HG03045 (cell line): ENCODE data around the gene UGT1A8.

ENCODE experiments used
- ATAC-seq: cut with Tn5 transposase; IDR thresholded peaks from one replicate; pipeline ENCODE4 v1.9.1; 2021; ENCODE audit warnings: mild to moderate bottlenecking, moderate library complexity; ENCODE audit not compliant: unreplicated experiment

UGT1A8 gene

GRCh38 chr2:233758141-233758540, 140.7 kb downstream of the UGT1A8 start:
- no peak for ATAC-seq

GRCh38 chr2:233758849-233759248, 141.4 kb downstream of the UGT1A8 start:
- no peak for ATAC-seq

GRCh38 chr2:233760043-233760442, 142.6 kb downstream of the UGT1A8 start, which contains the start of gene UGT1A1:
TSS of gene UGT1A1 (plus strand) at chr2:233760270. CDS start at chr2:233760288, 18 bp downstream.
- ATAC-seq = no peak

GRCh38 chr2:233761040-233761769, 143.8 kb downstream of the UGT1A8 start:
- ATAC-seq = no peak

GRCh38 chr2:233764264-233764663, 146.8 kb downstream of the UGT1A8 start:
- no peak for ATAC-seq

GRCh38 chr2:233764761-233765160, 147.3 kb downstream of the UGT1A8 start:
- ATAC-seq = no peak

- no peak for ATAC-seq
Measured at GRCh38 chr2:233766416-233766815, 149.0 kb downstream of the UGT1A8 start.

GRCh38 chr2:233768076-233768475, 150.6 kb downstream of the UGT1A8 start:
- no peak for ATAC-seq

- ATAC-seq = no peak
Measured at GRCh38 chr2:233769260-233769659, 151.8 kb downstream of the UGT1A8 start.

GRCh38 chr2:233772153-233772552, 154.7 kb downstream of the UGT1A8 start:
- no peak for ATAC-seq

- ATAC-seq = no peak
Measured at GRCh38 chr2:233772583-233772982, 155.2 kb downstream of the UGT1A8 start.

- ATAC-seq = no peak
Measured at GRCh38 chr2:233773854-233774253, 156.4 kb downstream of the UGT1A8 start.

- no peak for ATAC-seq
Measured at GRCh38 chr2:233775414-233775813, 158.0 kb downstream of the UGT1A8 start.

- ATAC-seq = no peak
Measured at GRCh38 chr2:233778030-233778429, 160.6 kb downstream of the UGT1A8 start, which contains the start of gene MROH2A. TSS of gene MROH2A (plus strand) at chr2:233778330. CDS start at chr2:233779359, 1,029 bp downstream.

GRCh38 chr2:233779722-233780121, 162.3 kb downstream of the UGT1A8 start:
- ATAC-seq = no peak

- no peak for ATAC-seq
Measured at GRCh38 chr2:233780771-233781170, 163.3 kb downstream of the UGT1A8 start.

- no peak for ATAC-seq
Measured at GRCh38 chr2:233789554-233789953, 172.1 kb downstream of the UGT1A8 start.

- ATAC-seq = no peak
Measured at GRCh38 chr2:233791151-233791882, 173.9 kb downstream of the UGT1A8 start.

GRCh38 chr2:233791883-233792329, 174.5 kb downstream of the UGT1A8 start:
- no peak for ATAC-seq

- ATAC-seq = no peak
Measured at GRCh38 chr2:233792720-233793119, 175.3 kb downstream of the UGT1A8 start.

- ATAC-seq = no peak
Measured at GRCh38 chr2:233793465-233794127, 176.2 kb downstream of the UGT1A8 start.
